Measurements from ENCODE around the gene RTRAF. TPM values are rescaled to one million over a fixed set of nuclear protein-coding genes. Genes with fewer than 3 reads are reported as not detected.

RTRAF gene
- total RNA-seq, 1 experiment from 2014 or later = 93.7 TPM

GRCh38 chr14:52002542-52002941, 13.2 kb downstream of the RTRAF start:
- no peak for DNase-seq (ENCODE audit: low read depth, low spot score)
- intact Hi-C loops (cut with micrococcal nuclease; ENCODE audit: unreplicated experiment) = no loop called here
- no peaks in the 10 kb centered on the region for H3K9me3 ChIP-seq (ENCODE audit: control insufficient read depth, insufficient read depth, low read depth, low read length)
- TF ChIP-seq CTCF (IDR thresholded peaks at IDR 0.05) (no peak), TCF7L2 (IDR thresholded peaks at IDR 0.05; ENCODE audit: low read depth, low read length) (no peak), SIN3A (IDR thresholded peaks at IDR 0.05; ENCODE audit: borderline replicate concordance, insufficient read depth, low read depth, low read length) (no peak), REST (IDR thresholded peaks at IDR 0.05; ENCODE audit: insufficient read depth in 1 of 2, low read depth in 2 of 2, low read length in 1 of 2) (no peak), POLR2AphosphoS5 (IDR thresholded peaks at IDR 0.05; ENCODE audit: low read depth, low read length) (no peak)
- no peak overlapping the region for H3K27ac ChIP-seq (ENCODE audit: low read length)
- CTCF ChIA-PET = no interaction called here
- H3K4me3 ChIP-seq (ENCODE audit: low read depth in 2 of 2, low read length in 2 of 2) = no peak overlapping the region
- H3K4me1 ChIP-seq (ENCODE audit: control insufficient read depth, insufficient read depth, low read length) = no peaks in the 10 kb centered on the region
- POLR2A ChIA-PET = no interaction called here
- no peaks in the 10 kb centered on the region for H3K27me3 ChIP-seq (ENCODE audit: control insufficient read depth, insufficient read depth, low read length)
- no peak for ATAC-seq
- BruUV-seq (replicated peaks) = no TSS peak
- in situ Hi-C loops (cut with HindIII; ENCODE audit: low pct_unique_long_range_greater_than_20kb, low sequenced_read_pairs) = no loop called here
- H3K36me3 ChIP-seq (ENCODE audit: control insufficient read depth, insufficient read depth, low read length) = peaks cover 53% of the 10 kb centered on the region

GRCh38 chr14:52003324-52003723, 14.0 kb downstream of the RTRAF start:
- Histone ChIP-seq H3K27ac (ENCODE audit: low read length) (no peak overlapping the region), H3K4me1 (ENCODE audit: control insufficient read depth, insufficient read depth, low read length) (no peaks in the 10 kb centered on the region), H3K9me3 (ENCODE audit: control insufficient read depth, insufficient read depth, low read depth, low read length) (no peaks in the 10 kb centered on the region), H3K4me3 (ENCODE audit: low read depth in 2 of 2, low read length in 2 of 2) (no peak overlapping the region), H3K27me3 (ENCODE audit: control insufficient read depth, insufficient read depth, low read length) (no peaks in the 10 kb centered on the region), H3K36me3 (ENCODE audit: control insufficient read depth, insufficient read depth, low read length) (peaks cover 48% of the 10 kb centered on the region)
- in situ Hi-C loops (cut with HindIII; ENCODE audit: low pct_unique_long_range_greater_than_20kb, low sequenced_read_pairs) = no loop called here
- intact Hi-C loops (cut with micrococcal nuclease; ENCODE audit: unreplicated experiment) = no loop called here
- ATAC-seq = no peak
- TF ChIP-seq SIN3A (IDR thresholded peaks at IDR 0.05; ENCODE audit: borderline replicate concordance, insufficient read depth, low read depth, low read length) (no peak), REST (IDR thresholded peaks at IDR 0.05; ENCODE audit: insufficient read depth in 1 of 2, low read depth in 2 of 2, low read length in 1 of 2) (no peak), TCF7L2 (IDR thresholded peaks at IDR 0.05; ENCODE audit: low read depth, low read length) (no peak), CTCF (IDR thresholded peaks at IDR 0.05) (no peak), POLR2AphosphoS5 (IDR thresholded peaks at IDR 0.05; ENCODE audit: low read depth, low read length) (no peak)
- POLR2A ChIA-PET = no interaction called here
- DNase-seq (ENCODE audit: low read depth, low spot score) = no peak
- CTCF ChIA-PET = no interaction called here
- BruUV-seq (replicated peaks) = no TSS peak
